Measurements from ENCODE around the gene GCKR. TPM values are rescaled to one million over a fixed set of nuclear protein-coding genes. Genes with fewer than 3 reads are reported as not detected.

Gene GCKR
- total and polyA plus RNA-seq, 2 of the 13 experiments (the other 11 are each of a cell fraction or from before 2014, with no cell fraction given), result 15.2 to 48.3 TPM

DNA sequence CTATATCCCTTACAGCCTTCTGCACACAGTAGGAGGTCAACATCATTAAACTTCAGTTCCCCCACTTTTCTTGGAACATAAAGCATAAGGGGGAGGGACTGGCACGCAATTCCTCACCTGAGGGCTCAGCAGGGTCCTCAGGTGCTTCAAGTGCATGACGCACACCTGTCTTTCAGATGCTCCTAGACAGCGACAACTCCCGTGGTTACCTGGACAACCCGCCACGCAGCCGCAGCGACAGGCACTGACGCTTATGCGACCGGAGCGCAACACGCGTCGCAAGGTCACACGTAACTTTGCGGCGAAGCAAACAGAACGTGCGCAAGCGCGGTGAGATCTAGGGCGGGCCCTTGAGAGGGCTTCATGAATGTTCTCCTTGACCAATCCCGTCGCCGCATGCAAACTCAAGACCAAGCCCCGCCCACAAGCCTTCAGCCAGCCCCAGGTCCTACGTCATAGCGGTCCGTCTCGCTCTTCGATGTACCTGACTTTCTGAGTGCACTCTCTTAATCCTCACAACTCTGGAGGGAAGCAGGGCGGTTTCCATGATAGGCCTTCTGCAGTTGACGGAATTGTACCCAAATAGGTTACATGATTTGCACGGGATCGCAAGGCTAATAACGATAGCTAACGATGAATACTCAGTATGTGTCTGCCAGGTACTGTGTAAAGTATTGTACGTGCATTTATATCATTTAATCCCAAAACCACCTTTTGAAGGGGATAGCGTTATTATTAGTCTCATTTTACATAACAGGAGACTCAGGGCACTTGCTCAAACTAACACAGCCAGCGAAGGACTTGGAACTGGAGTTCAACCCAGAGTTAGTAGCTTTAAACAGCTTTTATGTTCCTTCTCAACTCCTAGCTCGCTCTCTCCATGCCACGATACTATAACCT is 6.9 kb upstream of the GCKR start, which contains the start of gene IFT172 (continued):
- TF ChIP-seq ZNF234 (CRISPR knock-in tag; conservative IDR thresholded peaks at IDR 0.05) (no peak), ZNF263 (CRISPR knock-in tag; IDR thresholded peaks at IDR 0.05) (no peak), THAP9 (CRISPR knock-in tag; IDR thresholded peaks at IDR 0.05; ENCODE audit: borderline replicate concordance) (peak; percentile 87; the same call in 1 of the 2 replicates), ZNF326 (CRISPR knock-in tag; IDR thresholded peaks at IDR 0.05; ENCODE audit: borderline replicate concordance) (no peak), UBTF (CRISPR knock-in tag; IDR thresholded peaks at IDR 0.05) (0 out of 2 replicates have a peak, but pooled peaks have one; percentile 40), ZNF274 (CRISPR knock-in tag; IDR thresholded peaks at IDR 0.05) (peak; percentile 84), TBP (CRISPR knock-in tag; IDR thresholded peaks at IDR 0.05) (no peak), DDIT3 (CRISPR knock-in tag; IDR thresholded peaks at IDR 0.05) (no peak), NFE2L1 (CRISPR knock-in tag; IDR thresholded peaks at IDR 0.05; ENCODE audit: borderline replicate concordance) (0 out of 2 replicates have a peak, but pooled peaks have one; percentile 81), PTBP1 (IDR thresholded peaks at IDR 0.05; ENCODE audit: low read depth, low read length, poor library complexity, severe bottlenecking) (no peak), TAF1 (CRISPR knock-in tag; IDR thresholded peaks at IDR 0.05) (peak; percentile 77)
- TF ChIP-seq, protein P1, sequence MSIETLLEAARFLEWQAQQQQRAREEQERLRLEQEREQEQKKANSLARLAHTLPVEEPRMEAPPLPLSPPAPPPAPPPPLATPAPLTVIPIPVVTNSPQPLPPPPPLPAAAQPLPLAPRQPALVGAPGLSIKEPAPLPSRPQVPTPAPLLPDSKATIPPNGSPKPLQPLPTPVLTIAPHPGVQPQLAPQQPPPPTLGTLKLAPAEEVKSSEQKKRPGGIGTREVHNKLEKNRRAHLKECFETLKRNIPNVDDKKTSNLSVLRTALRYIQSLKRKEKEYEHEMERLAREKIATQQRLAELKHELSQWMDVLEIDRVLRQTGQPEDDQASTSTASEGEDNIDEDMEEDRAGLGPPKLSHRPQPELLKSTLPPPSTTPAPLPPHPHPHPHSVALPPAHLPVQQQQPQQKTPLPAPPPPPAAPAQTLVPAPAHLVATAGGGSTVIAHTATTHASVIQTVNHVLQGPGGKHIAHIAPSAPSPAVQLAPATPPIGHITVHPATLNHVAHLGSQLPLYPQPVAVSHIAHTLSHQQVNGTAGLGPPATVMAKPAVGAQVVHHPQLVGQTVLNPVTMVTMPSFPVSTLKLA (IDR thresholded peaks at IDR 0.05), result peak; percentile 96
- TF ChIP-seq, protein P2, sequence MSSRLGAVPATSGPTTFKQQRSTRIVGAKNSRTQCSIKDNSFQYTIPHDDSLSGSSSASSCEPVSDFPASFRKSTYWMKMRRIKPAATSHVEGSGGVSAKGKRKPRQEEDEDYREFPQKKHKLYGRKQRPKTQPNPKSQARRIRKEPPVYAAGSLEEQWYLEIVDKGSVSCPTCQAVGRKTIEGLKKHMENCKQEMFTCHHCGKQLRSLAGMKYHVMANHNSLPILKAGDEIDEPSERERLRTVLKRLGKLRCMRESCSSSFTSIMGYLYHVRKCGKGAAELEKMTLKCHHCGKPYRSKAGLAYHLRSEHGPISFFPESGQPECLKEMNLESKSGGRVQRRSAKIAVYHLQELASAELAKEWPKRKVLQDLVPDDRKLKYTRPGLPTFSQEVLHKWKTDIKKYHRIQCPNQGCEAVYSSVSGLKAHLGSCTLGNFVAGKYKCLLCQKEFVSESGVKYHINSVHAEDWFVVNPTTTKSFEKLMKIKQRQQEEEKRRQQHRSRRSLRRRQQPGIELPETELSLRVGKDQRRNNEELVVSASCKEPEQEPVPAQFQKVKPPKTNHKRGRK (CRISPR knock-in tag; IDR thresholded peaks at IDR 0.05), result no peak
- TF ChIP-seq, protein P3, sequence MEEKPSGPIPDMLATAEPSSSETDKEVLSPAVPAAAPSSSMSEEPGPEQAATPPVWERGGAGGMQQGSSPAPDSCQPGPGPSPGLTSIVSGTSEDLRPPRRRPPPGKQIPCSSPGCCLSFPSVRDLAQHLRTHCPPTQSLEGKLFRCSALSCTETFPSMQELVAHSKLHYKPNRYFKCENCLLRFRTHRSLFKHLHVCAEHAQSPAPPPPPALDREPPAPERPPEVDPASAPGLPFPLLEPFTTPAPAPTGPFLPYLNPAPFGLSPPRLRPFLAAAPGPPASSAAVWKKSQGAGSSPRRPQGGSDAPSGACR (CRISPR knock-in tag; IDR thresholded peaks at IDR 0.05), result no peak

Data from HepG2 (cell line).